CD14-positive monocyte (primary cell): ENCODE results near the gene CCNL2. TPM values are rescaled to one million over a fixed set of nuclear protein-coding genes. Genes with fewer than 3 reads are reported as not detected.

ENCODE experiments used
- DNase-seq, 3 donors: peaks; one replicate each; pipeline ENCODE4 v3.0.0-alpha.2; 2011 to 2022
- H2AFZ ChIP-seq: 2 replicates; pipeline ENCODE4 v1.6.0; 2012; ENCODE audit warnings: mild to moderate bottlenecking, low read depth, low read length, inconsistent platforms; ENCODE audit not compliant: insufficient read depth, poor library complexity, severe bottlenecking
- H3K27ac ChIP-seq, 2 donors: 1 replicate in 1 of 2; 2 replicates in 1 of 2; pipeline ENCODE4 v1.5.1; 2012 to 2013; ENCODE audit warnings: low read length in 2 of 2, control low read depth in 1 of 2, inconsistent platforms in 1 of 2, low read depth in 1 of 2, mild to moderate bottlenecking in 1 of 2
- H3K27me3 ChIP-seq, 2 donors: one replicate each; pipeline versions ENCODE4 v1.6.0 to v1.6.1; 2011 to 2013; ENCODE audit warnings: low read length in 2 of 2; ENCODE audit not compliant: control insufficient read depth in 2 of 2, insufficient read depth in 2 of 2
- H3K36me3 ChIP-seq, 2 donors: replicated peaks in 1 of 2; 1 replicate in 1 of 2; 2 replicates in 1 of 2; pipeline versions ENCODE4 v1.5.1 to v1.6.1; 2012 to 2013; ENCODE audit warnings: low read length in 2 of 2, control low read depth in 1 of 2, inconsistent platforms in 1 of 2, mild to moderate bottlenecking in 1 of 2; ENCODE audit not compliant: insufficient read depth in 2 of 2, control insufficient read depth in 1 of 2
- H3K4me1 ChIP-seq, 2 donors: 1 replicate in 1 of 2; 2 replicates in 1 of 2; pipeline versions ENCODE4 v1.5.1 to v1.6.1; 2012 to 2013; ENCODE audit warnings: low read length in 2 of 2, control low read depth in 1 of 2, inconsistent platforms in 1 of 2, mild to moderate bottlenecking in 1 of 2, moderate library complexity in 1 of 2; ENCODE audit not compliant: insufficient read depth in 2 of 2, control insufficient read depth in 1 of 2
- H3K4me2 ChIP-seq: replicated peaks from 2 replicates; pipeline ENCODE3; 2012; ENCODE audit warnings: low read length, moderate library complexity, mild to moderate bottlenecking; ENCODE audit not compliant: poor library complexity, severe bottlenecking; ENCODE audit errors: extremely low read depth
- H3K4me3 ChIP-seq, 3 experiments: fragments of 200-600 bp in 1 of 3; sonication (generic) in 1 of 3; replicated peaks in 1 of 3; 1 replicate in 2 of 3; 2 replicates in 1 of 3; pipeline ENCODE4 v1.5.1; 2011 to 2013; ENCODE audit warnings: low read length in 3 of 3, mild to moderate bottlenecking in 3 of 3, control low read depth in 2 of 3, low read depth in 2 of 3, inconsistent platforms in 1 of 3, moderate library complexity in 1 of 3
- H3K79me2 ChIP-seq: 2 replicates; pipeline ENCODE4 v1.6.0; 2012; ENCODE audit warnings: mild to moderate bottlenecking, control low read depth, inconsistent platforms, low read length, moderate library complexity; ENCODE audit not compliant: insufficient read depth
- H3K9ac ChIP-seq: 2 replicates; pipeline ENCODE4 v1.6.0; 2017; ENCODE audit warnings: low read length, mild to moderate bottlenecking; ENCODE audit not compliant: insufficient read depth, poor library complexity, severe bottlenecking
- H3K9me3 ChIP-seq, 2 donors: replicated peaks in 1 of 2; 1 replicate in 1 of 2; 2 replicates in 1 of 2; pipeline versions ENCODE4 v1.5.1 to v1.6.1; 2012 to 2013; ENCODE audit warnings: low read length in 2 of 2, control low read depth in 1 of 2; ENCODE audit not compliant: control insufficient read depth in 1 of 2, insufficient read depth in 1 of 2
- H4K20me1 ChIP-seq: 2 replicates; pipeline ENCODE4 v1.6.0; 2012; ENCODE audit warnings: mild to moderate bottlenecking, low read length, control low read depth, moderate library complexity; ENCODE audit not compliant: insufficient read depth
- H3K27ac Mint-ChIP-seq, 7 donors: one replicate each; pipeline ENCODE4 v1.8.0; 2020; ENCODE audit warnings: mild to moderate bottlenecking in 7 of 7, mixed read lengths in 7 of 7, moderate library complexity in 6 of 7, inconsistent platforms in 2 of 7
- H3K27me3 Mint-ChIP-seq, 3 donors: one replicate each; pipeline ENCODE4 v1.8.0; 2021 to 2022; ENCODE audit warnings: low read depth in 3 of 3, mild to moderate bottlenecking in 3 of 3, mixed read lengths in 3 of 3, moderate library complexity in 3 of 3, inconsistent platforms in 1 of 3
- H3K36me3 Mint-ChIP-seq, 2 donors: one replicate each; pipeline ENCODE4 v1.8.0; 2020; ENCODE audit warnings: mixed read lengths in 2 of 2, inconsistent platforms in 1 of 2, mild to moderate bottlenecking in 1 of 2
- H3K4me1 Mint-ChIP-seq: one replicate; pipeline ENCODE4 v1.8.0; 2020; ENCODE audit warnings: mild to moderate bottlenecking, mixed read lengths
- H3K4me3 Mint-ChIP-seq, 2 donors: one replicate each; pipeline ENCODE4 v1.8.0; 2020; ENCODE audit warnings: mild to moderate bottlenecking in 2 of 2, mixed read lengths in 2 of 2, moderate library complexity in 1 of 2
- H3K9me3 Mint-ChIP-seq, 7 donors: one replicate each; pipeline ENCODE4 v1.8.0; 2020 to 2022; ENCODE audit warnings: mixed read lengths in 7 of 7, mild to moderate bottlenecking in 6 of 7, moderate library complexity in 6 of 7, inconsistent platforms in 2 of 7
- CTCF ChIP-seq: fragments of 200-600 bp; IDR thresholded peaks from one replicate; pipeline ENCODE4 v1.8.0; 2022; ENCODE audit warnings: antibody characterized with exemption, mild to moderate bottlenecking
- WGBS: methylation state at CpG from one replicate; pipeline ENCODE4 v1.1.5; 2013; ENCODE audit warnings: missing lambda C conversion rate; ENCODE audit not compliant: insufficient coverage; 5-methylcytosine and 5-hydroxymethylcytosine counted together
- intact Hi-C, 2 donors: fragments of 100-400 bp; cut with micrococcal nuclease; formaldehyde crosslinking; loops; one replicate each; pipeline versions ENCODE4 v1.15.0 to v1.15.1; 2023
- polyA plus RNA-seq, 3 donors: library from polyadenylated mRNA; depleted of rRNA in 1 of 3; unstranded in 2 of 3; stranded (reverse) in 1 of 3; fragments of 300-500 nt in 2 of 3; fragments of >200 nt in 1 of 3; fragmentation: Illumina TruSeq in 2 of 3; gene quantifications; 1 replicate in 2 of 3; 2 replicates in 1 of 3; pipeline ENCODE4 v1.2.3, GENCODE V29; 2012 to 2021

The CCNL2 gene
- polyA plus RNA-seq, 3 donors: 8.6 to 178 (median 10.4) TPM

- WGBS: 90% methylated on average over 18 of the region's 21 CpGs
- Mint-ChIP-seq H3K27me3 (peaks cover 0 to 3% (median 0%) of the 10 kb centered on the region in 3 donors), H3K36me3 (peaks cover 15 to 33% of the 10 kb centered on the region in 2 donors), H3K4me3 (no peak overlapping the region), H3K9me3 (peaks cover 0 to 1% (median 0%) of the 10 kb centered on the region in 7 donors), H3K27ac (no peak overlapping the region), H3K4me1 (no peaks in the 10 kb centered on the region)
- Histone ChIP-seq H3K4me2 (no peak overlapping the region), H3K27me3 (no peaks in the 10 kb centered on the region), H3K4me1 (no peaks in the 10 kb centered on the region), H3K9me3 (no peaks in the 10 kb centered on the region), H3K79me2 (no peaks in the 10 kb centered on the region), H3K9ac (no peak overlapping the region), H3K27ac (no peak overlapping the region), H3K36me3 (peaks cover 9 to 20% of the 10 kb centered on the region in 2 donors), H4K20me1 (no peaks in the 10 kb centered on the region), H3K4me3 (no peak overlapping the region), H2AFZ (no peak overlapping the region)
- intact Hi-C loops: no loop called here
- no peak for DNase-seq
- TF ChIP-seq CTCF: no peak
Measured at GRCh38 chr1:1335792-1336248, 63.3 kb downstream of the CCNL2 start.

Other genes with a start within 250 kb of the CCNL2 start
- under 1 TPM in 1 of 3 donors, not detected in 2; 0.06 TPM for gene TTLL10, start 225.5 kb downstream of the CCNL2 start, polyA plus RNA-seq
- not detected for gene TNFRSF18, start 192.7 kb downstream of the CCNL2 start, polyA plus RNA-seq
- under 1 TPM in 1 of 3 donors, not detected in 2; 0.05 TPM for gene TNFRSF4, start 185.2 kb downstream of the CCNL2 start, polyA plus RNA-seq
- gene SDF4, start 167.3 kb downstream of the CCNL2 start, polyA plus RNA-seq: 10 to 100 TPM; 81.7 to 98.9 (median 89.0) TPM
- gene B3GALT6, start 167.1 kb downstream of the CCNL2 start, polyA plus RNA-seq: 1 to 10 TPM; 1.9 to 8.8 (median 7.2) TPM
- gene C1QTNF12, start 152.6 kb downstream of the CCNL2 start, polyA plus RNA-seq: 1 to 10 TPM in 1 of 3 donors, not detected in 2; 1.1 TPM
- 10 to 100 TPM; 36.5 to 83.2 (median 72.1) TPM for gene UBE2J2, start 125.5 kb downstream of the CCNL2 start, polyA plus RNA-seq
- gene SCNN1D, start 118.9 kb downstream of the CCNL2 start, polyA plus RNA-seq: 1 to 10 TPM in 1 of 3 donors, not detected in 2; 6.0 TPM
- 100 to 1,000 TPM in 1 of 3 donors, 1 to 10 TPM in 2; 3.5 to 132 (median 4.0) TPM for gene ACAP3, start 91.4 kb downstream of the CCNL2 start, polyA plus RNA-seq
- 10 to 100 TPM; 13.8 to 27.4 (median 14.8) TPM for gene PUSL1, start 90.7 kb downstream of the CCNL2 start, polyA plus RNA-seq
- 100 to 1,000 TPM in 1 of 3 donors, 10 to 100 TPM in 2; 46.2 to 154 (median 49.6) TPM for gene INTS11, start 74.7 kb downstream of the CCNL2 start, polyA plus RNA-seq
- gene CPTP, start 74.5 kb downstream of the CCNL2 start, polyA plus RNA-seq: 1 to 10 TPM; 6.4 to 7.7 (median 7.4) TPM
- under 1 TPM in 1 of 3 donors, not detected in 2; 0.45 TPM for gene TAS1R3, start 68.1 kb downstream of the CCNL2 start, polyA plus RNA-seq
- 10 to 100 TPM in 1 of 3 donors, under 1 TPM in 2; 0.41 to 29.8 (median 0.55) TPM for gene DVL1, start 49.9 kb downstream of the CCNL2 start, polyA plus RNA-seq
- gene MXRA8, start 40.8 kb downstream of the CCNL2 start, polyA plus RNA-seq: not detected
- gene AURKAIP1, start 24.1 kb downstream of the CCNL2 start, polyA plus RNA-seq: 100 to 1,000 TPM in 2 of 3 donors, 10 to 100 TPM in 1; 59.1 to 160 (median 134) TPM
- 100 to 1,000 TPM in 2 of 3 donors, 10 to 100 TPM in 1; 84.3 to 186 (median 156) TPM for gene MRPL20, start 8.0 kb upstream of the CCNL2 start, polyA plus RNA-seq
- gene ANKRD65, start 21.9 kb upstream of the CCNL2 start, polyA plus RNA-seq: under 1 TPM in 1 of 3 donors, not detected in 2; 0.04 TPM
- gene VWA1, start 36.4 kb upstream of the CCNL2 start, polyA plus RNA-seq: not detected
- not detected for gene ATAD3C, start 50.4 kb upstream of the CCNL2 start, polyA plus RNA-seq
- 10 to 100 TPM in 1 of 3 donors, 1 to 10 TPM in 2; 2.3 to 23.3 (median 2.3) TPM for gene ATAD3B, start 72.4 kb upstream of the CCNL2 start, polyA plus RNA-seq
- gene ATAD3A, start 112.8 kb upstream of the CCNL2 start, polyA plus RNA-seq: 10 to 100 TPM in 1 of 3 donors, 1 to 10 TPM in 2; 4.1 to 14.0 (median 6.4) TPM
- gene TMEM240, start 141.3 kb upstream of the CCNL2 start, polyA plus RNA-seq: not detected
- 100 to 1,000 TPM in 2 of 3 donors, 10 to 100 TPM in 1; 88.1 to 168 (median 138) TPM for gene SSU72, start 175.5 kb upstream of the CCNL2 start, polyA plus RNA-seq
- 1 to 10 TPM in 2 of 3 donors, under 1 TPM in 1; 0.46 to 3.4 (median 1.5) TPM for gene FNDC10, start 200.8 kb upstream of the CCNL2 start, polyA plus RNA-seq
- gene MIB2, start 216.2 kb upstream of the CCNL2 start, polyA plus RNA-seq: 10 to 100 TPM in 1 of 3 donors, 1 to 10 TPM in 2; 5.4 to 65.7 (median 5.6) TPM
- 1 to 10 TPM in 1 of 3 donors, under 1 TPM in 2; 0.21 to 1.5 (median 0.24) TPM for gene MMP23B, start 232.8 kb upstream of the CCNL2 start, polyA plus RNA-seq